AG08395 (cell line): Measurements from ENCODE around the gene MATR3.
A peak's percentile ranks its signal among the peaks of the same experiment; 100 is the strongest.

Source experiments
- DNase-seq: peaks from one replicate; pipeline ENCODE4 v3.0.0; 2012; ENCODE audit warnings: mixed read lengths, low spot score

Gene MATR3

GRCh38 chr5:139272471-139273321, 20.8 kb upstream of the MATR3 start:
- DNase-seq, result peak; percentile 17

DNA sequence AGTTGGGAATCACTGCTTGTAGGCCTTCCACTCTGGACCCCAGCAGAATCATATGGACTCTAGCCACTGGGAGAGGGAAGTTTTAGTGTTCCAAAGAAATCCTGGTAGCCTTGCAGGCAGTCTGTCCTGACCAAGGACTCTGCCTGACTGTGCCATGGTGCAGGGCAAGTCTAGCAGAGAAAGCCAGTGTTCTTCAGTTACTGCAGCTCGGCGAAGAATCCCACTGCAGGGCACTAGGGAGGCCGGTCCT, 20.3 kb upstream of the MATR3 start:
- no peak for DNase-seq

DNA sequence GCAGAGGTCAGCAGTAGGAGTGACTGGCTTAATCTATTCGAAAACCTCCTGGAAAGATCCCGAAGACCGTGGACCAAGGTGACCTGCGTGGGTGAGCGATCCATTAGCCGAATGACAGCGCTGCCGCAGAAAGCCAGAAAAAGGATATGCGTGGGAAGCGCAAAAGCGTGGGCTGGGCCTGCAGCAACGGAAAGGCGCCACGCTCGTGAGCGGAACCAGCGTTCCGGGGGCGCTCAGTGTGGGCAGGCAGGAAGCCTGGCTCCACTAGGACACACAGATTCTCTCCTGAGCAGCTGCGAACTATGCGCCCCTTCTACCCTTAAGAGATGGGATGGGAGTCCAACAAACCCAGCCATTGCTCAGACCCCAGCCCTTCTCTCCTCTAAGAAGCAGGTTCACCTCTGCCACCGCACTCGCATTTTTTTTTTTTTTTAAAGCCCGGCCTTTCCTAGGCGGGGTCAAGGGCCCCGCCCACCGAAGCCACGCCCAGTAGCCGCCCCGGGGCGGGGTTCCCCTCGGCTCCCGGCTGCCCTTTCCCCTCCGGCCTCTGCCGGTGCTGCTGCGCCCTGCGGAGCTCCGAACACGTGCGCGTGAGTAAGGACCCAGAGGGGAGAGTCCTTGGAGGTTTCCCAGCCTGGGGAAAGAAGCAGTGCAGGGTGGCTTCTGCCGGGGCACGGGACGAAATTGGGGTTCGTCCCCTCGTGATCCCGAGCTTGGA, 19.8 kb upstream of the MATR3 start:
- peak; percentile 98 for DNase-seq

GRCh38 chr5:139275536-139275935, 18.0 kb upstream of the MATR3 start:
- no peak for DNase-seq

DNA sequence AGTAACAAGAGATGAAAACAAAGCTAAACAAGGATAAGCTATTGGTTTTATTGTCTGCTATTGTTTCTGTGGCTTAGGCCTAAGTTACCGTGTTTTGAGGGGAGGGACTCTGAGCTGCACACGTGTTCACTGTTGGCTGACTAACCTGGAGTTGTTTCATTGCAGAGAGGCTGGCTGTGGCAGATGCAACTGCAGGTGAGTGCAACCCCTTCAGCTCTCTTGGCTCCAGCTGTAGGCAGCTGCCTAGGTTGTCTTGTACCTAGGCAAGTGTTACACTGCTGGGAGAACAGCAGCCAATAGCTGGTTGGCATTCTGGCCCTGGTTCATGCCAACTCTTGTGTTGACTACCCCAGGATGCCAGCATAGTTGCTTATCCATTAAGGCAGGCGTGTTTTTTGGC, 17.6 kb upstream of the MATR3 start:
- DNase-seq, result no peak

DNA sequence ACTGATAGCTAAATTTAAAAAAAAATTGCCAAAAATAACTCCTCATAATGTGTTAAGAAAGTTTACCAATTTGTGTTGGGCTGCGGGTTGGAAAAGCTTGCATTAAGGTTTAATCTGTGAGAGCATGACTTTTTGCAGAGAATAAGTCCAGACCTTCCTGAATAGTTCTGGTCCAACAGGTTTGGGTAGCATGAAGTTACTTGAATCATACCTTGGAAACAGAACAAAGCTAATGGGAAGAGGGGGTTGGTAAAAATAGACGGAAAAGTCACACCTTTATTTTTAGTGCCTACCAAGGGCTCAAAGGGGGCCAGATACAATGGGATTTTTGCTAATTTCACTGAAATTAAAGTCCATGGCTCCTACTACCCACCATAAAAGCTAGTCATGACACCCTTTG, 17.1 kb upstream of the MATR3 start:
- no peak for DNase-seq

- no peak for DNase-seq
Measured at GRCh38 chr5:139277171-139277570, 16.4 kb upstream of the MATR3 start.

DNA sequence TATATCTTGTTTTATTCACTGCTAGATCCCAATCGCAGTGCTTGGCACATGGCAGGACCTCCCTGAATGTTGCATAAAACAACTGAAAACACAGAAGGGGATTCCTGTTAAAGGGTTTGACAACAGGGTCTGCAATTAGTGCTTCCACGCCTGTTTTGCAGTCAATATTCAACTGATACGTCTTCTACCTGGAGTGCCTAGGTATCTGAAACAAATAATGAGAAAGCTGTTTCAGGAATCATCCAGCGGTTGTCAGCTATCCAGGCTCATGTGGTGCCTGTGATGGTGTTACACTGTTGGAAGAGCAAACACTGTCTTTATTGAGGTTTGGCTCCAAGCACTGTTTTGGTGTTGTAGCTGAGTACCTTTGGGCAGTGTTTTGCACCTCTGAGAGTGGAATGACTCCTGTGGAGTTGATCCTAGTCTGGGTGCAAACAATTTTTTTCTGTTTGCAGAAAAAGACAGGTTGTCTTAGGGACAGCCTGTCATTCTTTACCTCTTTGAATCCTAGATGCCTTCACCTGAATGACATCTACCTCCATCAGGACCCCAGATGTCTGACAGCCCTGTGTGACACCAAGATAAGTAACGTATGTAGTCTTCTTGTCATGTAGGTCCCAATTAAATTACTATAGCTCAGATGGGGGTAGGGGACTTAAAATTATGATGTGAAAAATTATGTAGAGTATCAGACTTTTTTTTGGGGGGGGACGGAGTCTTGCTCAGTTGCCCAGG, 14.8 kb upstream of the MATR3 start:
- no peak for DNase-seq

- no peak for DNase-seq
Measured at GRCh38 chr5:139282197-139282557, 11.4 kb upstream of the MATR3 start.

- no peak for DNase-seq
Measured at GRCh38 chr5:139283252-139284166, 10.0 kb upstream of the MATR3 start.

DNA sequence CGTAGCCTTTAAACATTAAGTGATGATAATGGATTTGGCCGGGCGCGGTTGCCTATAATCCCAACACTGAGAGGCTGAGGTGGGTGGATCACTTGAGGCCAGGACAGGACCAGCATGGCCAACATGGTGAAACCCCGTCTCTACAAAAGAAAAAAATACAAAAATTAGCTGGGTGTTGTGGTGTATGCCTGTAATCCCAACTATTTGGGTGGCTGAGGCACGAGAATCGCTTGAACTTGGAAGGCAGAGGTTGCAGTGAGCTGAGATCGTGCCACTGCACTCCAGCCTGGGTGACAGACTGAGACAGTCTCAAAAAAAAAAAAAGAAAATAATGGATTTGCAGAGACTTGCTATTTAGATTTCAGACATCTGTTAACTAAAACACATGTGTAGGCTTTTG, 9.2 kb upstream of the MATR3 start:
- no peak for DNase-seq

- no peak for DNase-seq
Measured at GRCh38 chr5:139285651-139286392, 7.7 kb upstream of the MATR3 start.

DNA sequence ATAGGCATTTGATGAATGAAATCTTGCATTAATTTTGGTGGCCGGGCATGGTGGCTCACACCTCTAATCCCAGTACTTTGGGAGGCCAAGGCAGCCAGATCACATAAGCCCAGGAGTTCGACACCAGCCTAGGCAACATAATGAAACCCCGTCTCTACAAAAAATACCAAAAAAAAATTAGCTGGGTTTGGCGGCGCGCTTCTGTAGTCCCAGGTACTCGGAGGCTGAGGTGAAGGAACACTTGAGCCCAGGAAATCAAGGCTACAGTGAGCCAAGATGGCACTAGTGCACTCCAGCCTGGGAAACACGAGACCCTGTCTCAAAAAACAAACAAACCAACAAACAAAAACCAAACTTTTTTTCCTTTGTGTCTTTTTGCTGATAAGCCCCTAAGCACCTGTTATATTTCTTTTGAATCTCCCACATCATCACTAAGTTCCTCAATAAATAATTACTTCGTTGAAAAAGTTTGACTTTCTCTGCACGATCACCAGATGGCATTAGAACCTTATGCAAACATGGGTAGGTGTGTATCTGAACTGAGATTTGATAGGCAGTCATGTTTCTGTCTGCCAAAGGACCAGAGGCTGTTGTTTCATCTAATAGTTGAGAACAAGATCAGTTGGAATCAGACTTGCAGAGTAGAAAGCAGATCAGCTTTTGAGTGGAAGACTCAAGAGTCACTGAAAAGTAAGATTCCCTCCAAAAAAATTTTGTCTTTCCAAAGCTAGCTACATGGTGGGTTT, 5.5 kb upstream of the MATR3 start:
- DNase-seq, result no peak

DNA sequence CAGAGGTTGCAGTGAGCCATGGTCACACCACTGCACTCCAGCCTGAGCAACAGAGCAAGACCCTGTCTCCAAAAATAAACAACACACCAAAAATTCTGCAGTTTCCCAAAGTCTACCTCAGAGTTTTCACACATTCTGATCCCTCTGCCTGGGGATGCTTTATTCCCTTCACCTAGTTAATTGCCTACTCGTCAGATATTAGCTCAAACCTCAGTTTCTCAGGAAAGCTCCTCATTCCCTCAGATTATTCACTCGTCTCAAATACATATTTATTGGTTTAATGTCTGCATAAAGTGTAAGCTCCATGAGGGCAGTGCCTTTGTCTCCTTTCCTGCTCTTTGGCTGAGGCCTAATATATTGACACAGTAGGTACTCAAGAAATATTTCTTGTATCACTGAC, 2.5 kb upstream of the MATR3 start:
- no peak for DNase-seq

- no peak for DNase-seq
Measured at GRCh38 chr5:139293202-139293506, 386 bp upstream of the MATR3 start.

DNA sequence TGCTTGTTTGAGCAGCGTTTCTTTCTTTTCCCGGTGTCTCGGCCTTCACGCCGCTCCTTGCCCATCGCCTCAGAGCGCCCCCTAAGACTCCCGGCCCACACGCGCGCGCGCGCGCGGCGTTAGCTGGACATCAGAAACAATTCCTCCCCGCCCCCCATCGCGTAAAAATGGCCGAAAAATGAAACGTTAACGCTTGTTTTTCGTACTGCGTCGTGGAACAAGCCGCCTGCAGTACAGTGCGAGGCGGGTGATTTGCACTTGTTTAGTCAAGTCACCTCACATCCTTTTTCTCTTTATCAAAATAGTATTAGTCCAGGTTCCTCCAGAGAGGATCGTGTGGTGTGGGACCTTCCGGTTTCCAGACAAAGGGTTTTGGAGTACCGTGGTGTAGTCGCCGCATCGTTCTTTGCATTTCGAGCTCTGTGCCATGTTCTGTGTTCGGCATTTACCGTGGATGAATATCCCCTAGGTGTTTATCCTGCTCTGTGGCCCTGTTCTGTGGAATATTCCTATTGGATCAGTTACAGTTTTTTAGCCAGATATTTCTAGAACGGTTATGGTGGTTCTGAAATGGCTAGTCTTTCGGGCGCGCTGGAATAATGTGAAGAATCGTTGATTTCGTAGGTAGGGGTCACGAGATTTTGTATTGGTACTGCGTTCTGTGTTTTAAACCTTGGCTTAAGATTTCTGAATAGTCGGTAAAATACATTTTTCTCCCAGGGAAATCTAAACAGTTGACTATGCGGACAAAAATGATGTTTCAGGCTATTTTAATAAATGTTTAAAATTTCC, 1.0 kb downstream of the MATR3 start:
- DNase-seq, result peak; percentile 51

GRCh38 chr5:139295346-139296057, 2.0 kb downstream of the MATR3 start:
- DNase-seq, result no peak

- DNase-seq, result no peak
Measured at GRCh38 chr5:139296198-139296597, 2.7 kb downstream of the MATR3 start.

DNA sequence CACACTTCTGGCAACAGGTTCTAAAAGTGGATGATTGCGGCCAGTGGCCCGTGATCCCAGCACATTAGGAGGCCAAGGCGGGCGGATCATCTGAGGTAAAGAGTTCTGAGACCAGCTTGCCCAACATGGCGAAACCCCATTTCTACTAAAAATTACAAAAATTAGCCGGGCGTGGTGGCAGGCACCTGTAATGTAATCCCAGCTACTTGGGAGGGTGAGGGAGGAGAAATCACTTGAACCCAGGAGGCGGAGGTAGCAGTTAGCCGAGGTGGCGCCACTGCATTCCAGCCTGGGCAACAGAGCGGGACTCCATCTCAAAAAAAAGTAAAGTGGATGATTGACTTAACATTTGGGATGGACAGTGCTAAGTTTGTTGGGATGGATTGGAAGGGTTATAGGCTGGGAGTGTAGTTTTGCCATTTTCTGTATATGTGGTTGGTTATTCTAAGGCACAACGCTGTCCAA, 3.4 kb downstream of the MATR3 start:
- DNase-seq, result no peak
